Activated CD8-positive, alpha-beta memory T cell treated with anti-CD3 and anti-CD28 coated beads for 1 hour (primary cell): ENCODE results near the gene ZNF497.
"Not testable (repeated sequence)": the region's sequence is repeated elsewhere in the genome, so short reads cannot be mapped to it uniquely, and the experiment has no call there.

Source experiments
- DNase-seq, 2 donors: peaks; one replicate each; pipeline ENCODE4 v3.0.0-alpha.2; 2020; ENCODE audit warnings: low read depth in 1 of 2; ENCODE audit errors: extremely low read depth in 1 of 2

ZNF497 gene

DNA sequence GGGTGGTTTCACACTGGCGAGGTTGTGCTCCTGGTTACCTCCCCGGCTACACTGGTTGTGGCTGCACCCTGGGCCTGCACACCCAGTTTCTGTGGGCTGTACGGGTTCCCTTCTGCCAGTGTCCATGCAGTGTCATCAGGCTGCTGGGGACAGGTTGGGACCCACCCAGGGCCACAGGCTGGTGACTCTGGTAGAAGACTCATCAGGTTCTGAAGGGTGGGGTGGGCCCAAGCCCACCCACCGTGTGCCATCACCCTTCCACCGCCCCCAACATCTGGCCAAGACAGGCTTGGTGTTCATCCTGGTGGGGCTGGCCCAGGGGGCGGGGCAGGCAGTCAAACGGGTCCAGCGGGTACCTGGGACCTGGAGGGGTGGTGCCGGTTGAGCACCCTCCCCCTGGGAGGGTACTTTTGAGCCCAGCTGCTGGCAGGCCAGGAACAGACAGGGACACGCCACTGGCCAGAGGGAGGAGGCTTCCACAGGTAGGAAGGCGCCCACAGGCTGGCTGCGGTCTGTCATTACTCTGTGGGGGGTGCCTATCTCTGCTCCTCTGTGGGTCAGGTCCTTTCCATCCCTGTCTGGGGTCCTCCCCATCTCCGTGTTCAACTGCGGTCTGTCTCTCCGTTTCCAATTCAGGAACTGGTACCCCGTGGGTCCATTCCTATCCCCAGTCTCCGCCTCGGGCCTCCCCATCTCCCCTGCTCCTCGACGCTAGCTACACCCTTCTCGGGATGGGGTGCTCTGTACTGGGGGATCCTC lies 32.8 kb upstream of the ZNF497 start, which contains the start of gene RNF225:
TSS of gene RNF225 (plus strand) at position 437 of the 759 bp plus-strand sequence. CDS start 434 bp downstream, outside the sequence.
- DNase-seq, result no peak

DNA sequence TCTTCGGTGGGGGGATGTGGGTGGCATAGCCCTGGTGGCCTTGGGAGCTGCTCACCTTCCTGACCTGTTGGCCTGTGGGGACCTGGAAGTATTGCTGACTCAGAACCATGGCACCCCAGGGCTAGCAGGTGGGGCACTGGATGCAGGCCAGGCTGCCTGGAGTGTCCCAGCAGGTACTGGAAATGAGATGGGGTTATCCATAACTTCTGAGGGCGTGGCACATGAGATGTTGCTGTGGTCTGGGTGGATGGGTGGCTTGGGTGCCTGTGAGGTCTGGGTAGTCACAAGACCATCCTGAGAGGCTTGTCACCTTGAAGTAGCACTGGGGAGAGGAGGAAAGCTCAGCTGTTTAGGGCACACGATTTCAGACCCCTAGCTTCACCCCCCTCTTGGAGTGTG lies 32.3 kb upstream of the ZNF497 start:
- no peak for DNase-seq

DNA sequence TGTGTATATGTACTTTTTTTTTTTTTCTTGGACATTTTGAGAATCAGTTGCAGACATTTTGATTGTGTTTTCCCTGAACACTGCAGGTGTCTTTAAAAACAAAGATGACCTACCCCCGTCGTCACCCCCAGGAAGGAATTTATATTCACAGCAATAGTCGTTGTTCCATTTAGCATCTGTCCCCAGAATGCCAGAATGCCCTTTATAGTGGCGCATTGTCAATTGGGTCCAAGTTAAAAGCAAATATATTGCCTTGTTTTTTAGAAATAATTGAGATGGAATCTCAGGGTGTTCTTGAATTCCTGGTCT lies 31.1 kb upstream of the ZNF497 start:
- DNase-seq, result no peak

DNA sequence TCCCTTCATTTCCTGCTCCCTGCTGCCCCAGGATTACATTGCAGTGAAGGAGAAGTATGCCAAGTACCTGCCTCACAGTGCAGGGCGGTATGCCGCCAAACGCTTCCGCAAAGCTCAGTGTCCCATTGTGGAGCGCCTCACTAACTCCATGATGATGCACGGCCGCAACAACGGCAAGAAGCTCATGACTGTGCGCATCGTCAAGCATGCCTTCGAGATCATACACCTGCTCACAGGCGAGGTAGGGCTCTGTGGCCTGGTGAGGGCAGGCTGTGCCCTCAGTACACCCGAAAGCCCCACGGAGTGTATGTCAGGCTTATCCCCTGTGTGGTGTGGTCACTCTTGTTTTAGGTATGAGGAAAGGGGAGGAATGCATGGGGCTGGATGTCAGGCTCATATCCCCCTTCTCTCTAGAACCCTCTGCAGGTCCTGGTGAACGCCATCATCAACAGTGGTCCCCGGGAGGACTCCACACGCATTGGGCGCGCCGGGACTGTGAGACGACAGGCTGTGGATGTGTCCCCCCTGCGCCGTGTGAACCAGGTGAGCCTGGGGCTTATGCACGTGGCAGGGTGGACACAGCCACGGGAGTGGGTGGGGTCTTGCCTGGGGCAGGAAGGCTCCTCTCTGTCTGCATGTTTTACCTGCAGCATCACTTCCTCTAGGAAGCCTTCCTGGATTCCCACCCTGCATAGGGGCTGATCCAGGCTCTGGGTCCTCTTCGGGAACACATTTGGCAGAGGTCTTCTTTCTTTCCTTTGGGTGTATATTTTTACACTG lies 30.6 kb upstream of the ZNF497 start:
- DNase-seq, result no peak

DNA sequence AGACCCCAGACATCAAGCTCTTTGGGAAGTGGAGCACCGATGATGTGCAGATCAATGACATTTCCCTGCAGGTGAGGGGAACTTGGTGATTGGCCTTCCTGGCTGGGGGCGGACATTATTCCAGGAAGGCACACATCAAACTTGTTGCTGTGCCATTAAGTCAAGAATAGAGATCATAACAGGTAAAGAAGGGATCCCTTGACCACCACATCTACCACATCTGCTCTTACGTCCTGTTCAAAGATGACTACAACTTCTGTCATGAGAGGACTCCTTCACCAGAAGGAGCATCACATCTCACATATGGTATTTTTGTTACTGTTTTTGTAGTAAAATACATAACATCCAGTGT lies 25.6 kb upstream of the ZNF497 start:
- DNase-seq, result no peak

DNA sequence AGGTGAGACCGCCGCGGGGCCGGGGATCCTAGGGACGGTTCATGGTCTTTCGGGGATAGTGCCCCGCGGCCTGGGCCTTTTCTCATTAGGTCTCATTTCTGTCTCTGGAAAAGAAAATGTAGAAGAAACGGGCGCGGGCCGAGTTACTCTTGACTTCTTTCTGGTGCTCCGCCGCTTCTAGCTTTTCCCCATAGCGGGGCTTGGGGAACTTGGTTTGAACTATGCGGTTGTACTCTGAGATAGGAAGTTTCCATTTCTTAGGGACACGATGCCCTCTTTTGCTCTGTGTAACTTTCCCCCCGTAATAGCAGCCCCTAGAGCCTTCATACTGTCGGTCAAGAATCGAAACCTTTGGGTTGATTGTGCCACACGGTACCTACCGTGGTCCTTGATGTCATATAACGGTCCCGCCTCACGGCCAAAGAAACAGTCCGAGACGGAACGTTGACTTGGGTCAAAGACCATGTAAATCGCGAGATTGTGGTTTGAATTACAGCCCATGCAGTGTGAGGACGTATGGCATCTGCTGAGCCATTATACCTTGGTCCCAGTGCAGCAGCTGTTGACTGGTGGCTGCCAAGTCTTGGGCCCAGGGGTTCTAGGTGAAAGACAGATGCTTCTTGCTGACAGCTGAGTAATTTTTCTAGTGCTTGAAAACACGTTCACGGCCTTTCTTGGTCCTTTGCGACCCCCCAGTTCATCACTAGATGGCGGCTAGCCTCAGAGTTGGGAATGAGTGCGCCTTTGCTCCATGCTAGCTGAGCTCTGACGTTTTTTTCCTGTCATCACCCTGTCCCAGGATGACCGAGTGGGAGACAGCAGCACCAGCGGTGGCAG lies 25.0 kb upstream of the ZNF497 start:
- no peak for DNase-seq

DNA sequence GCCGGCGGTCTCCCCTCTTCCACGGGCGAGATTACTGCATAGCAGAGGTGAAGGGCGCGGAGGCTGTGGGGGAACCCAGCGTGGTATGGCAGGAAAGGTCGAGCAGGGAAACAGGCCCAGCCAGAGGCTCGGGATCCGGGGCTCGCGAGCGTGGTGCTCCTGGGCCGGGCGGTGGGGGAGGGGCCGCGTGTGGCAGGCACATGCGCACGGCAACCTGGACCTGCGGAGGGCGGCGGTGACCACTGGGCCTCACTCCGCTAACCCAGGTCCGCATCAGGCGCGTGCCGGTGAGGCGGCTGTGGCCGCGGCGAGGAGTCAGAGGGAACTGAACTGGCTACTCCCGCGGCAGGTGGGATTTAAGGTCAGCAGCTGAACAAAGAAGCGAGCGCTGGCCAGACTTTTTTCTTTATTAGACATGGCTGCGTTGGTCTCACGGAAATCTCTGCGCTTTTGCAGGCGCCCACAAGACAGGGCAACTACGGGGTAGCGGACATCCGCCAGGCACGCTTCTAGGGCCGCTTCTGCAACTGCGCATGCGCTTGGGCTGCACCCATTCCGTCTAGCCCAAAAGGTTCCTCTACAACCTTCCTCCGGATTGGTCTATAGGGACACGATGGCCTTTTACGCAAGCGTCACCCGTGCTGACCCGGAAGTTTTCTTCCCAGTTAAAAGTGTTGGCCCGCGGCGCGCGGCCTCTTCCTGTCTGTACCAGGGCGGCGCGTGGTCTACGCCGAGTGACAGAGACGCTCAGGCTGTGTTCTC lies 24.2 kb upstream of the ZNF497 start, which contains the start of gene RPS5:
TSS of gene RPS5 (plus strand) at position 694 of the 762 bp plus-strand sequence. CDS start 869 bp downstream, outside the sequence.
- DNase-seq, result peak; percentile 89 to 92

DNA sequence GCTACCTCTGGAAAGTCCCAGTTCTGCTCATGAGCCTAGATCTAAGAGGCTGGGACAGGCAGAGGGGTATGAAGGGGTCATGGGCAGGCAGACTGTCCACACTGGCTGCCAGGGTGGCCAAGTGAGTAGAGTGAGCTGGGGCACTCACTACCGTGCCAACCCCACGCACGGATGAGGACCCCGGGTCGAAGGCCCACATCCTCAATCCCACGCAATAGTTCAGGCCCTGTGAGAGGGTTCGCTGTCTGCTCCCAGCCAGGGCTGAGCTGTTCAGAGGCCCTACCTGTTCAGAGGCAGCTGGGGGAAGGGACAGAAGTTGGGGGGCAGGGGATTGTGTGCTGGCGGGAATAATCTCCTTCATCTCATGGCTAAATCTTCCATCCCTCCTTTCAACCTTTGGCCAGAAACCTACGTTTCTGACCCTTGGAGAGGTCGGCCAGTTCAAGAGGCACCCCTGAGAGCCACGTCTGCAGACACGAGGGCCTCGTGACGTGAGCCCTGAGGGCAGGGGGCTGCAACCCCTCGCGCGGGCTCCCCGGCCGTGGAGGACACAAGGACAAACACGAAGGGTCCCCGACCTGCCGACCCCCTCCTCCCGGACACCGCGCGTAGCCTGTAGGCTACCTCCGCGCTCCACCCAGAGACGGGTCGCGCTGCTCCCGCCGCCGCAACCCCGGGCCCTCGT lies 23.5 kb upstream of the ZNF497 start:
- DNase-seq, result no peak

DNA sequence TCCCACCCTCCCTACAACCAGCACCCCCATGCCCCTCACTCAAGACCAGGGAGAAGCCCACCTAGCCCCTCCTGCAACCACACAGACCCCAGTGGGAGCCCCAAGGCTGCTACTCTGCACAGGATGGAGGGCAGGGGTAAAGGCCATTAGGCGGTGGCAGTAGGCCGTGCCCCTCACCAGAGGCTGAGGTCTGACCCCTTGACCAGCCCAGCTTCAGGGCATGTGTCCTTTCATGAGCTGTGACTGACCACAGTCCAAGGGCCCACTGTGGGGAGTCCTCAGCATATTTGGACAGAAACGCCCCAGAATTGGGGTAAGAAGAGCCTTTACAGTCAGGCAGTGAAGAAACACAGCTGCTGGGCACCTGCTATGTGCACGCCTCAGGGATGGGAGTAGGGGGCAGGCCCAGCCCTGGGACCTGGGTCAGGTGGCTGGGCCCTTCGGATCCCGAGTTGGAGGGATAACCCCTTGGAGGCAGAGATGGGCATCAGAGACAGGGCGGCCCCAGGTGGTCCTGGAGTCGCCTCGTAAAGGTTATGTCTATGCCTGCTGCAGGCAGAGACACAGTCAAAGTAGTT lies 22.9 kb upstream of the ZNF497 start:
- DNase-seq, result no peak

DNA sequence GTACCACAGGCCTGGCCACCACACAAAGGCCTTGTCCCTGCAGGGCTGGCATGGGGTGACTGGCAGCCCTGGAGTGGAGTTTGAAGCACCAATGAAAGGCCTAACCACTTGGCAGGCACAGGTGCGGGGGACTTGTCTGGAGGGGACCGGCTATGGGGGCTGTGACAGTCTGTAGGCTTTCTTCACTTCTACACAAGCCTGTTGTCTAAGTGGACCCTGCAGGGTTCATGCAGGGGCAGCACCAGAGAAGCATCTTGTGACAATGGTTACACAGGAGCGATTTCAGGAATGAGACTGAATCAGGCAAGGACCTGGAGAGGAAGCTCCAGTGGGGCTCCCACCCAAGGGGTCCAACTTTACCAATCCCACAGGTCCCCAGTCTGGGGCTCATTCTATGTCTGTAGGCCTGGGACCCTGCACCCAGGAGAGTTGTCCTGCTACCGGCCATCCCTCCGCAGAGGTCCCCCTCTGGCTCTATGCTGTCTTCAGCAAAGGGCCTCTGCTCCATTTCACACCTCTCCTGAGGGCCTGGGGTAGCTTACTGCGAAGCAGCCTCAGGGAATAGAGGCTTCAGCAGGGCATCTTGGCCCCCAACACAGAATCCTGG lies 20.5 kb upstream of the ZNF497 start:
- DNase-seq, result no peak

DNA sequence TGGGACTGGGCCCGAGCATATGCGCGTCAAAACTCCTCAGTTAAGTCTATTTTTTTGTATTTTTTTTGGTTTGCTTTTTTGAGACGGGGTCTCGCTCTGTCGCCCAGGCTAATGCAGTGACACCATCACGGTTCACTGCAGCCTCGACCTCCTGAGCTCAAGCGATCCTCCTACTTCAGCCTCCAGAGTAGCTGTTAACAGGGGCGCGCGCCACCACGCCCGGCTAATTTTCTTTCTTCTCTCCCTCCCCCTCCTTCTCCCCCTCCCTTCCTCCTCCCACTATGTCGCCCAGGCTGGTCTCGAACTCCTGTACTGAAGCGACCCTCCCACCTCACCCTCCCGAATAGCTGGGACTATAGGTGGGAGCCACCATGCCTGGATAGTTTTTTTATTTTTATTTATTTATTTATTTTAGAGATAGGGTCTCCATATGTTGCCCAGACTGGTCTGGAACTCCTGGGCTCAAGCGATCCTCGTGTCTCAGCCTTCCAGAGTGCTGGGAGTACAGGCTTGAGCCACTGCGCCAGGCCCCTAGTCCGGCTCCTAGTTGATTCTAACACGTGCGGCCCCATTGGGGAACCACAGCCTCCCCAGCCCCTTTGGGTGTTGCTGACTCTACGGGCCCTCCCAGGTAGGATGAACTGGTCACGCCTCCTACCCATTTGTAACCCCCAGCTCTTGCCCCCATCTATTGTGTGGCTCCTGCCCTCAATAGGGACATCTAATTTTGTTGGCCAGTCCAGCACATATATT lies 19.1 kb upstream of the ZNF497 start:
- DNase-seq, result no peak

DNA sequence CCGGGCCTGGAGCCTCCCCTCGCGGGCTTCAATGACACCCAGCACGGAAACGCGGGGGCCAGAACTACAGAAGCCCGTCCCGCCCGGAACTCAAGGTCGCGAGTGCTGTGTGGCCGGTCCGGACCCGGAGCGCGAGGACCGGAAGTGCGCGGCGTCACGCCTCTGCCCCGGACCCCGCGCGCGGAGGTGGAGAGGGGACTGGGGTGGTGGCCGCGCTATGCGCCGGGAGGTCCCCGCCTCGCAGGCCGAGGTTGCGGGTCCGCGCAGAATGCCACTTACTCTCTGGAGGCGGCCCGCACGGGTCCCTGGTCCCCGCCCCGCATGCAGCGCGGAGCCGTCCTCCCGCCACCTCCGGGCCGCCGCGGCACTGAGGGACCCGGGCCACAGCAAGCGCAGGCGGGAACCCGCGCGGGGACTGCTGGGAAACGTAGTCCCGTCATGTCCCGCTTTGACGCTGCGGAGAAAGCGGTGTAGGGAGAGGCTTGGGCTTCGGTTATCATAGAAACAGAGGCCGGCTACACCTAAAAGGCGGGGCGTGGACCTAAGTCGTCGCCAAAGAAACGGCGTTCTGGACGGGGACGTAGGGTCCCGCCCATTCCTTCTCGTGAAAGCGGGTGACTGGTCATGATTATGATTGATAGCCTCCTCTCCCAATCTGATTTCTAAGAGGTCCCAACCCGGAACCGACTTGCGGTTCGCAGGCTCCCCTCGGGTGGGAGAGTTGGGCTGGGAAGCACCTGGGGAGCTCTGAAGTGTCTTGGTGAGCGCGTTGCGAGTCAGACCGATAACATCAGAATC lies 18.3 kb upstream of the ZNF497 start, which contains the start of gene ZNF837:
TSS of gene ZNF837 (minus strand) at position 369 of the 798 bp plus-strand sequence. CDS start 11,698 bp downstream, outside the sequence.
- DNase-seq, result peak; percentile 95 to 96

DNA sequence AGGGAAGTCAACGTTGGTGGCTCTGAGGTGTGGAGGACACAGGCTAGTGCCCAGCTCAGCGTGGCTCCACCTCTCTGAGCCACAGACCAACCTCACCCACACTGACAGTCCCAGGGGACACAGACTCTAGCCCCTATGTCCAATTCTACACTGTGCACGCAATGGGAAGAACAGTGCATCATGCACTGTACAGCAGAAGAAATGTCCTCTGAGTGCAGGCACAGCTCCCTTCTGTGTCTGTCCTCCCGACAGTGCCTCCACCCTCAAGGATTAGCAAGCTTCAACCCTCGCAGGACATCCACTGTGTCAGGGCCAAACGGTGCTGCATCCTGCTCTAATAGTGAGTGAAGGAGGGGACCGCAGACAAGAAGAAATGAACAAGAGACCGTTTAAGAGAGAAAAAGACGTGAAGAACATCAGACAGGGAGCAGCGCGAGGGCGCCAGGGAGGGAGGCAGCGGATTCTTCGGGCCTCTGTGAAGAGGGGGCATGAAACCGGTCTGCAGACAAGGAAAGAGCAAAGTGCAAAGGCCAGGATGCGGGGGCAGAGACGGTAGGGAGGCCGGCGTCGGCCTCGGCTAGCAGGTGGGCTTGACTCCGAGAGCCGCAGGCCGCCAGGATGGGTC lies 17.6 kb upstream of the ZNF497 start:
- no peak for DNase-seq

DNA sequence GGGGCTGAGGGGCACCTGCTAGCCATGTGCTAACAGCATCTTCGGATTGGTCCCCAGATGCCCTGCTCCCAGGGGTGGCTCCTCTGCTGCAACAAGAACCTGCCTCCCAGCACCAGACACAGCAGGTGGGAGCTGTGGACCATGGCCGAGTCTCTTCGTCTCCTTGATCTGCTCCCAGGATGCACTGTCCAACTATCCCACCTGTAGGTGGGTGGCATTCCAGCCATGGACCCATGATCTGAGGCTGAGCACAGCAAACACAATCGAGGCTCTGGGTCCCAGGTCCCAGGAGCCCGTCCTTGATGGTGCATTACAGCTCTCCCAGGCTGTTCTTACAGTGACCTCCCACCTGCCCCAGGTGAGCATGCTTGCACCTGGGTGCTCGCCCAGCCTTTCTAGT lies 16.7 kb upstream of the ZNF497 start:
- no peak for DNase-seq

DNA sequence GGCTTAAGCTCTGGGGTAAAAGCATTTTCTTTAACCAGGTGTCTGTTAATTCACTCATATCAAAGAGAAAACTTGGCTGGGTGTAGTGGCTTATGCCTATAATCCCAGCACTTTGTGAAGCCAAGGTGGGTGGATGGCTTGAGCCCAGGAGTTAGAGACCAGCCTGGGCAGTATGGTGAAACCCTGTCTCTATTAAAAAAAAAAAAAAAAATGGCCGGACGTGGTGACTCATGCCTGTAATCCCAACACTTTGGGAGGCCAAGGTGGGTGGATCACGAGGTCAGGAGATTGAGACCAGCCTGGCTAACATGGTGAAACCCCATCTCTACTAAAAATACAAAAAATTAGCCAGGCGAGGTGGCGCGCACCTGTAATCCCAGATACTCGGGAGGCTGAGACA lies 14.2 kb upstream of the ZNF497 start:
- not testable (repeated sequence) for DNase-seq

DNA sequence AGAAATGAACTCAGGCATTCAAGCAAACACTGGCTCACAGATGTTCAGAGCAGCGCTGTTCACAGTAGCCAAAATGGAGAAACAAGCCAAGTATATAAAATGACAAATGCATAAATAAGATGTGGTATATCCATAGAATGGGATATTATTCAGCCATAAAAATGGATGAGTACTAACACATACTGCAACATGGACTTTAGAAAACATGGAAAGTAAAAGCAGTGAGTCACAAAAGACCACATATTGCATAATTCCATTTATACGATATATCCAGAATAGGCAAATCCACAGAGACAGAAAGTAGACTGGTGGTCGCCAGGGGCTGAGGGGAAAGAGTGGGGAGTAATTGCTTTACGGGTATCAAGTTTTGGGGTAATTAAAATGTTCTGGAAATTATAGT lies 11.6 kb upstream of the ZNF497 start:
- no peak for DNase-seq
